Measurements from ENCODE around the gene CYP51A1. TPM values are rescaled to one million over a fixed set of nuclear protein-coding genes. Genes with fewer than 3 reads are reported as not detected.

The CYP51A1 gene
- total and polyA plus RNA-seq, 4 donors = 56.4 to 338 (median 170) TPM

DNA sequence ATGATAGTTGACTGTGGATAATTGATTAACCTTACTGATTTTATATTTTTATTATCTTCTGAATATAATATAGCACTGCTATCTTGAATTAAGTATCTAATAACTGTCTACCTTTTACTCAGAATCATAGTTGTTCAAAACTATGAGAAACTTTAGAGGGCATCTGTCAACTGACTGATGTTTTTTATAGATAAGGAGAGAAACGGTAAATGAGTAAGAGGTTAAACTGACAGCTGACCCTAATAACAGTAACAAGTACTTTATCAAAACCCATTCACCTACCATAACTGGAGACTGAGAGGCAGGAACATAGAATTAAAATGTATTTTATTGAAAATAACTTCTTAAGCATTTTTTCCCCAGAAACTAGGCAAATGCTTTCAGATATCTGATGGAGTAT lies 62.2 kb downstream of the CYP51A1 start:
- peaks cover under 1 to 31% (median 24%) of the 10 kb centered on the region in 4 donors for H3K36me3 ChIP-seq (ENCODE audit: control insufficient read depth in 4 of 4, insufficient read depth in 3 of 4, low read depth in 1 of 4, low read length in 3 of 4)
- 89% methylated on average over 1 of the region's 1 CpG for WGBS
- no peaks in the 10 kb centered on the region for H3K4me1 ChIP-seq (ENCODE audit: control insufficient read depth in 4 of 4, insufficient read depth in 4 of 4, low read length in 3 of 4)
- H3K4me3 ChIP-seq (ENCODE audit: low read depth in 1 of 3, low read length in 3 of 3) = no peak overlapping the region
- no peak for DNase-seq (ENCODE audit: low spot score)
- no peak overlapping the region for H3K9ac ChIP-seq (ENCODE audit: low read depth in 1 of 2, low read length in 2 of 2)
- H3K9me3 ChIP-seq (ENCODE audit: control insufficient read depth in 4 of 4, low read length in 3 of 4) = no peaks in the 10 kb centered on the region
- TF ChIP-seq, protein P1, sequence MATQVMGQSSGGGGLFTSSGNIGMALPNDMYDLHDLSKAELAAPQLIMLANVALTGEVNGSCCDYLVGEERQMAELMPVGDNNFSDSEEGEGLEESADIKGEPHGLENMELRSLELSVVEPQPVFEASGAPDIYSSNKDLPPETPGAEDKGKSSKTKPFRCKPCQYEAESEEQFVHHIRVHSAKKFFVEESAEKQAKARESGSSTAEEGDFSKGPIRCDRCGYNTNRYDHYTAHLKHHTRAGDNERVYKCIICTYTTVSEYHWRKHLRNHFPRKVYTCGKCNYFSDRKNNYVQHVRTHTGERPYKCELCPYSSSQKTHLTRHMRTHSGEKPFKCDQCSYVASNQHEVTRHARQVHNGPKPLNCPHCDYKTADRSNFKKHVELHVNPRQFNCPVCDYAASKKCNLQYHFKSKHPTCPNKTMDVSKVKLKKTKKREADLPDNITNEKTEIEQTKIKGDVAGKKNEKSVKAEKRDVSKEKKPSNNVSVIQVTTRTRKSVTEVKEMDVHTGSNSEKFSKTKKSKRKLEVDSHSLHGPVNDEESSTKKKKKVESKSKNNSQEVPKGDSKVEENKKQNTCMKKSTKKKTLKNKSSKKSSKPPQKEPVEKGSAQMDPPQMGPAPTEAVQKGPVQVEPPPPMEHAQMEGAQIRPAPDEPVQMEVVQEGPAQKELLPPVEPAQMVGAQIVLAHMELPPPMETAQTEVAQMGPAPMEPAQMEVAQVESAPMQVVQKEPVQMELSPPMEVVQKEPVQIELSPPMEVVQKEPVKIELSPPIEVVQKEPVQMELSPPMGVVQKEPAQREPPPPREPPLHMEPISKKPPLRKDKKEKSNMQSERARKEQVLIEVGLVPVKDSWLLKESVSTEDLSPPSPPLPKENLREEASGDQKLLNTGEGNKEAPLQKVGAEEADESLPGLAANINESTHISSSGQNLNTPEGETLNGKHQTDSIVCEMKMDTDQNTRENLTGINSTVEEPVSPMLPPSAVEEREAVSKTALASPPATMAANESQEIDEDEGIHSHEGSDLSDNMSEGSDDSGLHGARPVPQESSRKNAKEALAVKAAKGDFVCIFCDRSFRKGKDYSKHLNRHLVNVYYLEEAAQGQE (IDR thresholded peaks at IDR 0.05) = no peak
- no peak for TF ChIP-seq NR2F2 (IDR thresholded peaks at IDR 0.05)
- TF ChIP-seq, protein P2, sequence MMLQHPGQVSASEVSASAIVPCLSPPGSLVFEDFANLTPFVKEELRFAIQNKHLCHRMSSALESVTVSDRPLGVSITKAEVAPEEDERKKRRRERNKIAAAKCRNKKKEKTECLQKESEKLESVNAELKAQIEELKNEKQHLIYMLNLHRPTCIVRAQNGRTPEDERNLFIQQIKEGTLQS (IDR thresholded peaks at IDR 0.05) = no peak
- no peak for TF ChIP-seq RAD21 (IDR thresholded peaks at IDR 0.05)
- no peak for TF ChIP-seq HNF4G (IDR thresholded peaks at IDR 0.05)
- TF ChIP-seq, protein P3, sequence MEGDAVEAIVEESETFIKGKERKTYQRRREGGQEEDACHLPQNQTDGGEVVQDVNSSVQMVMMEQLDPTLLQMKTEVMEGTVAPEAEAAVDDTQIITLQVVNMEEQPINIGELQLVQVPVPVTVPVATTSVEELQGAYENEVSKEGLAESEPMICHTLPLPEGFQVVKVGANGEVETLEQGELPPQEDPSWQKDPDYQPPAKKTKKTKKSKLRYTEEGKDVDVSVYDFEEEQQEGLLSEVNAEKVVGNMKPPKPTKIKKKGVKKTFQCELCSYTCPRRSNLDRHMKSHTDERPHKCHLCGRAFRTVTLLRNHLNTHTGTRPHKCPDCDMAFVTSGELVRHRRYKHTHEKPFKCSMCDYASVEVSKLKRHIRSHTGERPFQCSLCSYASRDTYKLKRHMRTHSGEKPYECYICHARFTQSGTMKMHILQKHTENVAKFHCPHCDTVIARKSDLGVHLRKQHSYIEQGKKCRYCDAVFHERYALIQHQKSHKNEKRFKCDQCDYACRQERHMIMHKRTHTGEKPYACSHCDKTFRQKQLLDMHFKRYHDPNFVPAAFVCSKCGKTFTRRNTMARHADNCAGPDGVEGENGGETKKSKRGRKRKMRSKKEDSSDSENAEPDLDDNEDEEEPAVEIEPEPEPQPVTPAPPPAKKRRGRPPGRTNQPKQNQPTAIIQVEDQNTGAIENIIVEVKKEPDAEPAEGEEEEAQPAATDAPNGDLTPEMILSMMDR (IDR thresholded peaks at IDR 0.05; ENCODE audit: low read depth, low read length, missing input control) = no peak
- TF ChIP-seq HNF4A (conservative IDR thresholded peaks at IDR 0.05) = no peak
- TF ChIP-seq FOXA2 (IDR thresholded peaks at IDR 0.05) = no peak
- no peak for TF ChIP-seq JUND (IDR thresholded peaks at IDR 0.05)
- no peak for TF ChIP-seq RXRA (IDR thresholded peaks at IDR 0.05)
- TF ChIP-seq, protein P4, sequence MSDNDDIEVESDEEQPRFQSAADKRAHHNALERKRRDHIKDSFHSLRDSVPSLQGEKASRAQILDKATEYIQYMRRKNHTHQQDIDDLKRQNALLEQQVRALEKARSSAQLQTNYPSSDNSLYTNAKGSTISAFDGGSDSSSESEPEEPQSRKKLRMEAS (IDR thresholded peaks at IDR 0.05) = no peak
- TF ChIP-seq FOXA1 (IDR thresholded peaks at IDR 0.05) = no peak
- no peak for TF ChIP-seq SP1 (IDR thresholded peaks at IDR 0.05)
- TF ChIP-seq EGR1 (IDR thresholded peaks at IDR 0.05; ENCODE audit: low read depth in 2 of 2) = no peak
- no peak for TF ChIP-seq TAF1 (conservative IDR thresholded peaks at IDR 0.05)
- TF ChIP-seq, protein P5, sequence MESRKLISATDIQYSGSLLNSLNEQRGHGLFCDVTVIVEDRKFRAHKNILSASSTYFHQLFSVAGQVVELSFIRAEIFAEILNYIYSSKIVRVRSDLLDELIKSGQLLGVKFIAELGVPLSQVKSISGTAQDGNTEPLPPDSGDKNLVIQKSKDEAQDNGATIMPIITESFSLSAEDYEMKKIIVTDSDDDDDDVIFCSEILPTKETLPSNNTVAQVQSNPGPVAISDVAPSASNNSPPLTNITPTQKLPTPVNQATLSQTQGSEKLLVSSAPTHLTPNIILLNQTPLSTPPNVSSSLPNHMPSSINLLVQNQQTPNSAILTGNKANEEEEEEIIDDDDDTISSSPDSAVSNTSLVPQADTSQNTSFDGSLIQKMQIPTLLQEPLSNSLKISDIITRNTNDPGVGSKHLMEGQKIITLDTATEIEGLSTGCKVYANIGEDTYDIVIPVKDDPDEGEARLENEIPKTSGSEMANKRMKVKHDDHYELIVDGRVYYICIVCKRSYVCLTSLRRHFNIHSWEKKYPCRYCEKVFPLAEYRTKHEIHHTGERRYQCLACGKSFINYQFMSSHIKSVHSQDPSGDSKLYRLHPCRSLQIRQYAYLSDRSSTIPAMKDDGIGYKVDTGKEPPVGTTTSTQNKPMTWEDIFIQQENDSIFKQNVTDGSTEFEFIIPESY (IDR thresholded peaks at IDR 0.05) = no peak
- TF ChIP-seq GABPA (IDR thresholded peaks at IDR 0.05 in 1 of 2, conservative IDR thresholded peaks at IDR 0.05 in 1 of 2) = no peak
- no peak for TF ChIP-seq YY1 (IDR thresholded peaks at IDR 0.05)
- no peaks in the 10 kb centered on the region for H3K27me3 ChIP-seq (ENCODE audit: control insufficient read depth in 4 of 4, insufficient read depth in 4 of 4, low read length in 3 of 4)
- H3K27ac ChIP-seq (ENCODE audit: low read depth in 1 of 2, low read length in 2 of 2) = no peak overlapping the region
